Endodermal cell (in vitro differentiated cells): Measurements from ENCODE around the gene CORO7. TPM values are rescaled to one million over a fixed set of nuclear protein-coding genes. Genes with fewer than 3 reads are reported as not detected.
A peak's percentile ranks its signal among the peaks of the same experiment; 100 is the strongest.

ENCODE experiments used
- DNase-seq: peaks from one replicate; pipeline ENCODE4 v3.0.0-alpha.2; 2017
- H3K27ac ChIP-seq: 2 replicates; pipeline ENCODE4 v1.5.1; 2013; ENCODE audit warnings: mild to moderate bottlenecking, low read depth, low read length, moderate library complexity
- H3K27me3 ChIP-seq: 2 replicates; pipeline ENCODE4 v1.6.1; 2013; ENCODE audit warnings: mild to moderate bottlenecking, low read length, moderate library complexity; ENCODE audit not compliant: insufficient read depth, control insufficient read depth, poor library complexity, severe bottlenecking
- H3K36me3 ChIP-seq: 2 replicates; pipeline ENCODE4 v1.7.0; 2013; ENCODE audit warnings: mild to moderate bottlenecking, low read length, moderate library complexity; ENCODE audit not compliant: control insufficient read depth, insufficient read depth
- H3K4me1 ChIP-seq: one replicate; pipeline ENCODE4 v1.7.0; 2013; ENCODE audit warnings: low read length; ENCODE audit not compliant: control insufficient read depth, insufficient read depth
- H3K4me3 ChIP-seq: 2 replicates; pipeline ENCODE4 v1.5.1; 2013; ENCODE audit warnings: mild to moderate bottlenecking, low read length, moderate library complexity
- H3K9ac ChIP-seq: 2 replicates; pipeline ENCODE4 v1.6.1; 2013; ENCODE audit warnings: mild to moderate bottlenecking, low read length, moderate library complexity; ENCODE audit not compliant: poor library complexity, severe bottlenecking; ENCODE audit errors: extremely low read depth
- H3K9me3 ChIP-seq: 2 replicates; pipeline ENCODE4 v1.6.1; 2013; ENCODE audit warnings: mild to moderate bottlenecking, low read length, moderate library complexity; ENCODE audit not compliant: control insufficient read depth
- H3K27ac Mint-ChIP-seq: 2 replicates; pipeline ENCODE4 v1.8.0; 2020; ENCODE audit warnings: mixed read lengths
- H3K27me3 Mint-ChIP-seq: 2 replicates; pipeline ENCODE4 v1.8.0; 2021; ENCODE audit warnings: mild to moderate bottlenecking, mixed read lengths; ENCODE audit not compliant: insufficient read depth
- H3K36me3 Mint-ChIP-seq: 2 replicates; pipeline ENCODE4 v1.8.0; 2020; ENCODE audit warnings: low read depth, mixed read lengths
- H3K4me1 Mint-ChIP-seq: 2 replicates; pipeline ENCODE4 v1.8.0; 2020; ENCODE audit warnings: mixed read lengths
- H3K4me3 Mint-ChIP-seq: 2 replicates; pipeline ENCODE4 v1.8.0; 2020; ENCODE audit warnings: mild to moderate bottlenecking, moderate library complexity, mixed read lengths
- H3K9me3 Mint-ChIP-seq: 2 replicates; pipeline ENCODE4 v1.8.0; 2020; ENCODE audit warnings: mild to moderate bottlenecking, mixed read lengths
- CTCF ChIP-seq: fragments of 200-600 bp; sonication (generic); conservative IDR thresholded peaks from 2 replicates; pipeline ENCODE4 v1.5.0; 2021; ENCODE audit warnings: antibody characterized with exemption, mild to moderate bottlenecking
- WGBS, 2 experiments: methylation state at CpG; one replicate each; pipeline versions ENCODE4 v1.1.5 to v1.1.7; 2013; ENCODE audit warnings: missing lambda C conversion rate in 2 of 2, mixed read lengths in 1 of 2; ENCODE audit not compliant: insufficient coverage in 1 of 2, insufficient read length in 1 of 2; 5-methylcytosine and 5-hydroxymethylcytosine counted together
- total RNA-seq, 2 donors: library from RNA; stranded (reverse); fragmentation: NEBNext Ultra II Directional in 1 of 2; extraction: Animal tissue kit (Norgen Biotek cat#: 25700) in 1 of 2; gene quantifications; 2 replicates in 1 of 2; 3 replicates in 1 of 2; pipeline ENCODE4 v1.2.1, GENCODE V29; 2021

Gene CORO7
- total RNA-seq, 2 donors from 2014 or later: 32.5 to 37.5 TPM

- TF ChIP-seq CTCF: no peak
- Histone ChIP-seq H3K4me3 (peak overlapping the region; percentile 80), H3K27me3 (peaks cover 21% of the 10 kb centered on the region), H3K9me3 (no peaks in the 10 kb centered on the region), H3K9ac (peak overlapping the region; percentile 25), H3K36me3 (no peaks in the 10 kb centered on the region), H3K27ac (no peak overlapping the region), H3K4me1 (peaks cover 17% of the 10 kb centered on the region)
- H3K27ac Mint-ChIP-seq: no peak overlapping the region
- 51 to 52% methylated on average over 6 to 20 of the region's 20 CpGs for WGBS, 2 experiments
- DNase-seq: no peak
- H3K36me3 Mint-ChIP-seq: no peaks in the 10 kb centered on the region
- peaks cover 8% of the 10 kb centered on the region for H3K4me1 Mint-ChIP-seq
- peak overlapping the region; percentile 57 for H3K4me3 Mint-ChIP-seq
- no peaks in the 10 kb centered on the region for H3K9me3 Mint-ChIP-seq
- H3K27me3 Mint-ChIP-seq: peaks cover 23% of the 10 kb centered on the region
Observed at GRCh38 chr16:4316864-4317531, 99.4 kb downstream of the CORO7 start.

GRCh38 chr16:4316108-4316863 lies 100.1 kb downstream of the CORO7 start:
- peak; percentile 78 for DNase-seq
- TF ChIP-seq CTCF: no peak
- Histone ChIP-seq H3K9me3 (no peaks in the 10 kb centered on the region), H3K27ac (no peak overlapping the region), H3K36me3 (no peaks in the 10 kb centered on the region), H3K4me3 (peak overlapping the region; percentile 80), H3K27me3 (peaks cover 21% of the 10 kb centered on the region), H3K9ac (peak overlapping the region; percentile 25), H3K4me1 (peaks cover 17% of the 10 kb centered on the region)
- H3K4me3 Mint-ChIP-seq: peak overlapping the region; percentile 57
- no peak overlapping the region for H3K27ac Mint-ChIP-seq
- peaks cover 25% of the 10 kb centered on the region for H3K27me3 Mint-ChIP-seq
- H3K9me3 Mint-ChIP-seq: no peaks in the 10 kb centered on the region
- no peaks in the 10 kb centered on the region for H3K36me3 Mint-ChIP-seq
- H3K4me1 Mint-ChIP-seq: peaks cover 8% of the 10 kb centered on the region
- WGBS, 2 experiments: 1 to 2% methylated on average over 12 to 71 of the region's 93 CpGs

GRCh38 chr16:4315186-4316107 lies 100.9 kb downstream of the CORO7 start, which contains the start of gene GLIS2:
Gene GLIS2, plus strand, starts transcription at chr16:4316067. Its CDS starts 16,214 bp downstream, at chr16:4332281.
- 1% methylated on average over 25 to 63 of the region's 115 CpGs for WGBS, 2 experiments
- Histone ChIP-seq H3K9me3 (no peaks in the 10 kb centered on the region), H3K27me3 (peaks cover 21% of the 10 kb centered on the region), H3K36me3 (no peaks in the 10 kb centered on the region), H3K4me1 (peaks cover 17% of the 10 kb centered on the region), H3K9ac (peak within 1 kb of the TSS; percentile 25), H3K27ac (peak within 1 kb of the TSS; percentile 41), H3K4me3 (peak within 1 kb of the TSS; percentile 80)
- TF ChIP-seq CTCF: no peak
- peaks cover 25% of the 10 kb centered on the region for H3K27me3 Mint-ChIP-seq
- H3K9me3 Mint-ChIP-seq: no peaks in the 10 kb centered on the region
- no peak within 1 kb of the TSS for H3K27ac Mint-ChIP-seq
- H3K4me1 Mint-ChIP-seq: peaks cover 8% of the 10 kb centered on the region
- H3K36me3 Mint-ChIP-seq: no peaks in the 10 kb centered on the region
- peak; percentile 90 for DNase-seq
- H3K4me3 Mint-ChIP-seq: peak within 1 kb of the TSS; percentile 62
